CD4-positive, alpha-beta T cell (primary cell): Measurements from ENCODE around the gene ZBTB2. TPM values are rescaled to one million over a fixed set of nuclear protein-coding genes. Genes with fewer than 3 reads are reported as not detected.
A peak's percentile ranks its signal among the peaks of the same experiment; 100 is the strongest.

Experiments used
- ATAC-seq: fragments of 200-7000 bp; cut with Tn5 transposase; one replicate; pipeline ENCODE4 v1.10.0; 2022; ENCODE audit warnings: mild to moderate bottlenecking; ENCODE audit not compliant: poor library complexity
- CTCF ChIA-PET: fragments of 350-600 bp; sonication (Branson Sonifier 250); formaldehyde crosslinking; loops from one replicate; lab custom pipeline; 2021; ENCODE audit warnings: antibody characterized with exemption, inconsistent platforms; lab: Charles Lee
- POLR2A ChIA-PET: fragments of 350-600 bp; sonication (Branson Sonifier 250); formaldehyde crosslinking; loops from one replicate; lab custom pipeline; 2021; ENCODE audit warnings: antibody characterized with exemption, inconsistent platforms; lab: Charles Lee
- DNase-seq, 14 experiments: peaks; one replicate each; pipeline ENCODE4 v3.0.0-alpha.2; 2013 to 2020; ENCODE audit warnings: mixed read lengths in 2 of 14
- H3K27ac ChIP-seq, 2 donors: one replicate each; pipeline versions ENCODE4 v1.5.1 to v1.7.0; 2013; ENCODE audit warnings: low read length in 2 of 2, low read depth in 1 of 2, mild to moderate bottlenecking in 1 of 2
- H3K27me3 ChIP-seq, 2 experiments: 1 replicate in 1 of 2; 2 replicates in 1 of 2; pipeline versions ENCODE4 v1.6.1 to v1.7.0; 2013; ENCODE audit warnings: low read length in 2 of 2, control low read depth in 1 of 2, mild to moderate bottlenecking in 1 of 2, moderate library complexity in 1 of 2; ENCODE audit not compliant: insufficient read depth in 2 of 2, control insufficient read depth in 1 of 2
- H3K36me3 ChIP-seq: one replicate; pipeline ENCODE4 v1.6.1; 2013; ENCODE audit warnings: low read length, control low read depth; ENCODE audit not compliant: insufficient read depth
- H3K4me1 ChIP-seq: one replicate; pipeline ENCODE4 v1.6.1; 2013; ENCODE audit warnings: low read length, control low read depth; ENCODE audit not compliant: insufficient read depth
- H3K4me3 ChIP-seq: one replicate; pipeline ENCODE4 v1.5.1; 2013; ENCODE audit warnings: mild to moderate bottlenecking, low read length, moderate library complexity
- H3K9me3 ChIP-seq, 2 experiments: 1 replicate in 1 of 2; 2 replicates in 1 of 2; pipeline versions ENCODE4 v1.6.1 to v1.7.0; 2013; ENCODE audit warnings: low read length in 2 of 2, mild to moderate bottlenecking in 2 of 2, control low read depth in 1 of 2, moderate library complexity in 1 of 2; ENCODE audit not compliant: control insufficient read depth in 1 of 2, insufficient read depth in 1 of 2
- H3K27ac Mint-ChIP-seq: one replicate; pipeline ENCODE4 v1.8.0; 2020; ENCODE audit warnings: mixed read lengths
- H3K27me3 Mint-ChIP-seq: one replicate; pipeline ENCODE4 v1.8.0; 2021; ENCODE audit warnings: mixed read lengths
- H3K36me3 Mint-ChIP-seq: one replicate; pipeline ENCODE4 v1.8.0; 2021; ENCODE audit warnings: low read depth, mixed read lengths
- H3K4me1 Mint-ChIP-seq: one replicate; pipeline ENCODE4 v1.8.0; 2021; ENCODE audit warnings: low read depth, mixed read lengths
- H3K4me3 Mint-ChIP-seq: one replicate; pipeline ENCODE4 v1.8.0; 2020; ENCODE audit warnings: mild to moderate bottlenecking, mixed read lengths
- H3K9me3 Mint-ChIP-seq: one replicate; pipeline ENCODE4 v1.8.0; 2020; ENCODE audit warnings: mixed read lengths
- CTCF ChIP-seq: fragments of 200-600 bp; IDR thresholded peaks from one replicate; pipeline ENCODE4 v1.8.0; 2022; ENCODE audit warnings: antibody characterized with exemption, mild to moderate bottlenecking
- intact Hi-C, 2 experiments: fragments of 100-400 bp; cut with DNase I in 1 of 2; cut with micrococcal nuclease in 1 of 2; formaldehyde crosslinking; loops; one replicate each; pipeline versions ENCODE4 v1.15.1 to v1.9.0; 2023 to 2025; cut with DNase I, micrococcal nuclease
- total RNA-seq, 174 experiments: library from RNA in 2 of 174; stranded (reverse) in 2 of 174; gene quantifications; one replicate each; pipeline ENCODE4 v1.2.3 and lab custom pipeline; 2021 to 2026

Gene ZBTB2
- total RNA-seq, 2 experiments from 2014 or later, result 18.6 to 19.1 TPM

GRCh38 chr6:151327101-151327500, 64.3 kb downstream of the ZBTB2 start:
- no peak for ATAC-seq
- Histone ChIP-seq H3K9me3 (no peaks in the 10 kb centered on the region), H3K27ac (no peak overlapping the region), H3K4me1 (peaks cover 17% of the 10 kb centered on the region), H3K36me3 (no peaks in the 10 kb centered on the region), H3K4me3 (no peak overlapping the region), H3K27me3 (peaks cover 23 to 26% of the 10 kb centered on the region in 2 experiments)
- ChIA-PET CTCF (interaction anchor here (3.4 to 5.1 kb wide), 2 partner anchors 8 to 434 kb away, joined by 35 to 78 read pairs; no protein-coding TSS in a partner anchor), POLR2A (interaction anchor here (1.5 kb wide), 1 partner anchor 63 kb away, joined by 4 read pairs; no protein-coding TSS in a partner anchor)
- Mint-ChIP-seq H3K27me3 (peaks cover 54% of the 10 kb centered on the region), H3K9me3 (no peaks in the 10 kb centered on the region), H3K27ac (no peak overlapping the region), H3K4me3 (no peak overlapping the region), H3K36me3 (no peaks in the 10 kb centered on the region), H3K4me1 (peaks cover 22% of the 10 kb centered on the region)
- no peak for DNase-seq
- intact Hi-C loops, result no loop called here
- TF ChIP-seq CTCF, result no peak

GRCh38 chr6:151326116-151326825, 65.1 kb downstream of the ZBTB2 start:
- Histone ChIP-seq H3K4me1 (peaks cover 17% of the 10 kb centered on the region), H3K9me3 (no peaks in the 10 kb centered on the region), H3K4me3 (peak overlapping the region; percentile 43), H3K27me3 (peaks cover 23 to 26% of the 10 kb centered on the region in 2 experiments), H3K27ac (no peak overlapping the region), H3K36me3 (no peaks in the 10 kb centered on the region)
- DNase-seq, result no peak
- no peak for ATAC-seq
- no peak overlapping the region for H3K27ac Mint-ChIP-seq
- no peaks in the 10 kb centered on the region for H3K36me3 Mint-ChIP-seq
- peak overlapping the region; percentile 83 for H3K4me3 Mint-ChIP-seq
- POLR2A ChIA-PET, result interaction anchor here (0.8 to 2.5 kb wide), 4 partner anchors 9 to 434 kb away, joined by 3 to 20 read pairs (median 4); no protein-coding TSS in a partner anchor
- no peak for TF ChIP-seq CTCF
- H3K27me3 Mint-ChIP-seq, result peaks cover 54% of the 10 kb centered on the region
- intact Hi-C loops, result no loop called here
- peaks cover 22% of the 10 kb centered on the region for H3K4me1 Mint-ChIP-seq
- CTCF ChIA-PET, result interaction anchor here (1.4 to 5.1 kb wide), 5 partner anchors 9 to 433 kb away, joined by 3 to 78 read pairs (median 29); no protein-coding TSS in a partner anchor
- no peaks in the 10 kb centered on the region for H3K9me3 Mint-ChIP-seq

GRCh38 chr6:151325075-151326050, 66.0 kb downstream of the ZBTB2 start:
- no peak for TF ChIP-seq CTCF
- DNase-seq, result peak in 5 of 14 experiments; percentile 3 to 39 (median 34)
- ATAC-seq, result peak; percentile 44
- Mint-ChIP-seq H3K27ac (no peak overlapping the region), H3K4me1 (peaks cover 22% of the 10 kb centered on the region), H3K4me3 (peak overlapping the region; percentile 83), H3K9me3 (no peaks in the 10 kb centered on the region), H3K27me3 (peaks cover 58% of the 10 kb centered on the region), H3K36me3 (no peaks in the 10 kb centered on the region)
- ChIA-PET POLR2A (interaction anchor here (0.8 to 2.5 kb wide), 6 partner anchors 9 to 433 kb away, joined by 3 to 20 read pairs (median 5); no protein-coding TSS in a partner anchor), CTCF (interaction anchor here (0.7 to 5.1 kb wide), 16 partner anchors 9 to 432 kb away, joined by 3 to 78 read pairs (median 4); no protein-coding TSS in a partner anchor)
- Histone ChIP-seq H3K4me1 (peaks cover 17% of the 10 kb centered on the region), H3K9me3 (no peaks in the 10 kb centered on the region), H3K27ac (no peak overlapping the region), H3K36me3 (no peaks in the 10 kb centered on the region), H3K4me3 (peak overlapping the region; percentile 43), H3K27me3 (peaks cover 23 to 26% of the 10 kb centered on the region in 2 experiments)
- intact Hi-C loops, result no loop called here
